NCI-H345 (cell line): ENCODE data around the gene TTLL11.

ENCODE experiments used
- DNase-seq: peaks from one replicate; lab custom pipeline; 2025; lab: John Stamatoyannopoulos, UW

The TTLL11 gene

DNA sequence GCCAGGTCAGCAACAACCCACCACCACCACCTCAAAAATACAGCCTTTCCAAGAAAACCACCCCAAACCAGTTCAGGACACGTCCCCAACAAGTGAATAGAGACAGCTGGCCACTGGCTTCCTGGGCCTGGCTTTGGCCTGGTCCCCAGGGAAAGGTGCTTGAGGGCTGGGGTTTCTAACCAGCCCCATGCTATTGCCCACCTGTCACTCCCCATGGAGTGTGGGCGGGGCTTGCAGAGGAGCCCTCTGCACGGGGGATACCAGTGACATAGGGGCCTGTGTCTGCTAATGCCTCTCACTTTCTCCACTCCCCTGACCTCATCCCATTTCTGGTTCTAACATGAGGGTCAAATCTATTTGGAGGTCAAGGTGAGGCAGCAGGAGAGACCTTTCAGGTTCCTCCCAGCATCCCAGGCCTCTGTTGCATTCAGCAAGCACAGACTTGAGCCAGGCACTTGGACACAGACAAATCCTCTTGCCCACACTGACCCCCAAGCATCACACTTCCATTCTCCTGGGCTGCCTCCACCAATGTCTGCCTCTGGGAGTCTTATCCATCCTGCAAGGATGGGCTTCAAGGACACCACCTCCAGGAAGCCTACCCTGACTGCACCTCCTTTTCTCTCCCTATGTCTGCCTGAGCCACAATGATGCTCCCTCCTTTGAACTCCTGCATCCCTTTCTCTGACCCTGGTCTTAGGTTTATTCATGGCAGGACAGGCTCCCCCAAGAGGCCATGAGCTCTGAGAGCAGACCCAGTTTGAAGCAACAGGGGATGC, 16.1 kb upstream of the TTLL11 start:
- DNase-seq = no peak

DNA sequence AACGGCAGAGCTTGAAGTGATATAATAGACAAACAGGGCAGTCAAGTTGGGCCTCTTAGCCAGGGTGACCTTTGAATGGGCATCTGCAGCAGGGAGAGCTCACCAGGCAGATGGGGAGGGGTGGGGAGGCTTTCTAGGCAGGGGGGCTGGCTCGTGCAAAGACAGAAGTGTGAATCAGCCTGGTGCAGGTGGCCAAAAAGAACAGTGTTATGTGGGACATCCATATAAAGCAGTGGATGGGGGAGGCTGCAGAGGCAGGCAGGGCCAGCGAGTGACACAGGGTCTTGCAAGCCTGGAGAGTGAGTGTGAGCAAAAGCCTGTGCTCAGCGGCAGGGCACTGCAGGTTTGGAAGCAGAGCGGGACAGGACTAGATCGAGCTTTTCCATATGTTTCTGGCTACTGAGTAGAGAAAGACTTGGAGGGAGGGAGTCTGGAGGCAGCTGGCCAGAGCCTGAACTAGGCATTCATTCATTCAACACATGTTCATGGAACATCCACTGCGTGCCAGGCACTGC, 14.2 kb upstream of the TTLL11 start:
- DNase-seq = no peak

DNA sequence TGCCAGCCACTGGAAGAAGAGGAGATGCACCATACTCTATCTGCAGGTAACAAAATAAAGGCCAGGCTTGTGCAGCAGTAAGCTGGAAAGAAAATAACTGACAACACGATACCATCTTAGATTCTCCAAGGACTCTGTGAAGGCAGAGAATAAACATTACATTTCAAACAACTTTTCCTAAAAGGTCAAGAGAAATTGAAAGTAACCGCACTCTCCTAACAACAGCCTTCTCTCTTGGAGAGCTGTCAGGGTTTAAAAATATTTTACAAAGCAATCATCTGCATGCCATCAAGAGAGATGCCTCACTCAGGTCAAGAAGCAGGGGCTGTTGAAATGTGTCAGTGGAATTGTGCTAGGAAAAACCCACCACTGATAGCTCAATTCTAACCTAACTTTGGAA, 13.5 kb upstream of the TTLL11 start:
- DNase-seq = no peak

DNA sequence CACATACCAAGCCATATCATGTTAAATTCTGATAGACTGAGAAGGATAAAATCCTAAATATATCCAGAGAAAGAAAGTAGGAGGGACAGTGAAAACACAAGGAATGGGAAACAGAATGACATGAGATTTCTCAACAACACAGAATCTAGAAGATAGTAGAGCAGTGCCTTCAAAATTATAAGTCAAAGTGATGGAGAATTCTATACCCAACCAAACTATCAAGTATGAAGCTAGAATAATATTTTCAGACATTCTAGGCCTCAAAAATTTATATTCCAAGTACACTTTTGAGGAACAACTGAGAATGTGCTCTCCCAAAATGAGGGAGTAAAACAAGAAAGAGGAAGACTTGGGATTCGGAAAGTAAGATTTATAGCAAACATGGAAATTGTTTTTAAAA, 10.9 kb upstream of the TTLL11 start:
- DNase-seq = no peak

DNA sequence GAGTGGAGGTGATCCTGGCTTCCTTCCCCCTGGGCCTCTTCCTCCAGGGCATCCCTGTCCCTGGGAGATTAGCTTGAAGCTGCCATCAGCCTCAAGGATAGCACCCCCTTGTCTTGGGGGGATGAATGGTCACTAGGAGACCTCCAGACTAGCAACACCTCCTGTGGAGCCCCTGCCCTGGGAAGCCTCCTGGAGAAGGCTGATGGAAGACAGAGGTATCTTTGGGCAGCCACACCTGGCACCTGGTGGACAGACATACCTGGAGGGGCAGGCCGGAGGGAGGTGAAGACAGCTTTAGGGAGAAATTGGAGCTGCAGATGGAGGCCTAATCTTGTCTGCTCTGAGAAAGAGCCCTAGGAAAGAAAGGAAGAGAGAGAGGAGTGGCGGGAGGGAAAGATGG, 9.0 kb upstream of the TTLL11 start:
- no peak for DNase-seq

DNA sequence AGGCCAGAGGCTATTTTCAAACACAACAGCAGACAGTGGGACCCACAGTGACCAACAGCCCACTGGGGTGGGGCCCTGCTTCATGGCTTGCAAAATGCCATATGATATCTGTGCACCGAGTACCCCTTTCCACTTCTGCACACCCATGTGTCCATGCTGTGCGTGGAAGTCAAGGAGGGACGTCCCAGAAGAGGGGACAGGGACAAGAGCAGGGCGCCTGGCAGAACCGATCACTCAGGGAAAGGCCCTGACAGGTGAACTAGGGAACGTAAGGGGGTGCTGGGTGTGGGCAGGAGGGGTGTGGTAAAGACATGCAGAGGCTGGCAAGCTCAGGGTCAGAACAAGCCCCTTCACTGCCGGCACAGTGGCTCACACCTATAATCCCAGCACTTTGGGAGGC, 7.6 kb upstream of the TTLL11 start:
- no peak for DNase-seq

DNA sequence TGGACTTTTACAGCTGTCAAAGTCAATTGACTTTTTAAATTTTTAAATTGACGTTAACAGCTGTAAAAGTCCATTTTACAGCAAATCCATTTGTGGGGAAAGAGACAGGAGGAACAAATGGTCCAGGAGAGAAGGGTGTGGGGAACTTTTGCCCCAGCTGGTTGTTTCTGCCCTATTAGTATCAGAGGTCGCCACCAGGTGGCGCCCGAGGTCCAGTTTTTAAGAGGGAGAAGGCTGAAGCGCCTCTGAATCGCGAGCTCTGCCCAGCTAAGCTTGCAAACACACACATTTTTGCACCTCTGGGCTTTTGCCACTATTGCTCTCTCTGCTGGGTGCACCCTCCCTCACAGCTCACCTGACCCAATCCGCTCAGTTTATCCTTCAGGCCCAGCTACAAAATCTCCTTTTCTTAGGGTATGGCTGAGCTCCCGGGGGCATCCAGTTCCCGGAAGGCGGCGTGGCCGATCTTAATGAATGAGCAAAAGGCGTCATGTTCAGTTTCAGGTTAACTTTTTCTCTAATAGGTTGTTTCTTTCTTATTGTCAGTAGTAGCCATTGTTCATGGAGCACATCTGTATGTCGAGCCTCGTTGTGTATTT, 6.3 kb upstream of the TTLL11 start:
- DNase-seq = peak; percentile 82

DNA sequence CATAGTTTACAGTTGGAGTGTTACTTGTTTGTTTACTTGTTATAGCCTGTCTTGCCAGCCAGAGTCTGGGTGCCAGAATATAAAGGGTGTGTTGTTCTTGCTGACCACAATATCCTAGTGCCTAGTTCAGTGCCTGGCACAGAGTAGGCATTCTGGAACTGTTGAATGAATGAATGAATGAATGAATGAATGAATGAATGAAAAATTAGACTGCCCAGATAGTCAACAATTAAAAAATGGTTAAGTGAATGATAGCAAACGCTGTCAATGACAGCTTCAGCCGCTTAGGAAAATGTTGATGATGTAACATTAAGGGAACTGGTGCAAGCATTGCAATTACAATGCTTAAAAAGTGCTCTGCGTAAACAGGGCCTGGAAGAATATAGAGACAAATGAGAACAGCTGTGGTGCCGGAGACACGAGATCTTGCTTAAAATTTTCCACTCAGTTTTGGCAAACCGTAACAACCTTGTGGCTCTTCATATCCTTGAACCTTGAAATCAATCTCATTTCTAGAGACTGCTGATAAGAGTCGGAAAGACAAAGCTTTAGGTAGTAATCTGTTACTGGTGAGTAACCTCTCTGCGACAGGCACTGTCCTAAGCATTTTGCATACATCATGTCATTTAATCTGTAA, 4.7 kb upstream of the TTLL11 start:
- no peak for DNase-seq

DNA sequence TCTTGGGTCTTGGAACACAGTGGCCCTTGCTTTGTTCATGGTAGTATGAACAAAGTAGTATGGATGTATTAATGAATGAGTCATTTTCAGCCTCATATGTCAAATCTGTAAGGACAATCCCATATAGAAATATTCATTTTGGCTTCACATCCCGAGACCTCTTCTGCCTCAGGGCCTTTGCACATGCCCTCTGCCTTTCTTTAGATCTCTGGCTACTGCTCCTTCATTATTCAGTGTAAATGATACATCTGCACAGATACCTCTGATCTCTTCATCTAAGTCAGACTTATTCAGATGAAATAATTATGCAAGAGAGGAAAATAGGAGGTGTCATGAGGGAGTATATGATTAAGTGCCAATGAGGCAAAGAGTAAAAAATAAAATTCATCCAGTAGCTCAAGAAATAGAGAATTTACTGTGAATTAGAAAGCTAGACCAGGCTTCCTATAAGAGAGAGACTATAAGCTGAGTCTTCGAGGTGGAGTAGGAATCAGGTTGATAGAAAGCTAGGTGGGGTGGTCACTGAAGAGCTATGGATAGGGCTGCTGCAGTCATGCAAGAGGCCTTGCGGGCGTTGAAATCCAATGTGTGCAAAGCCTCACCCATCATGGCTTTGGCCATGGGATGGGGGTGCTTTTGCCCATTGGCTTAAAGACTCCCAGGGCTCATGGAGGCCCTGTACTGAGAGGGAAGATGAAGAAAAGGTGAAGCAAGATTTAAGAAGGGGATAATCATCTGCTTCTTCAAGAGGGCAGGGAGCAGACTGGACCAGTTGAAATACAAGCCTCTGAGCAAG, 3.7 kb upstream of the TTLL11 start:
- no peak for DNase-seq

DNA sequence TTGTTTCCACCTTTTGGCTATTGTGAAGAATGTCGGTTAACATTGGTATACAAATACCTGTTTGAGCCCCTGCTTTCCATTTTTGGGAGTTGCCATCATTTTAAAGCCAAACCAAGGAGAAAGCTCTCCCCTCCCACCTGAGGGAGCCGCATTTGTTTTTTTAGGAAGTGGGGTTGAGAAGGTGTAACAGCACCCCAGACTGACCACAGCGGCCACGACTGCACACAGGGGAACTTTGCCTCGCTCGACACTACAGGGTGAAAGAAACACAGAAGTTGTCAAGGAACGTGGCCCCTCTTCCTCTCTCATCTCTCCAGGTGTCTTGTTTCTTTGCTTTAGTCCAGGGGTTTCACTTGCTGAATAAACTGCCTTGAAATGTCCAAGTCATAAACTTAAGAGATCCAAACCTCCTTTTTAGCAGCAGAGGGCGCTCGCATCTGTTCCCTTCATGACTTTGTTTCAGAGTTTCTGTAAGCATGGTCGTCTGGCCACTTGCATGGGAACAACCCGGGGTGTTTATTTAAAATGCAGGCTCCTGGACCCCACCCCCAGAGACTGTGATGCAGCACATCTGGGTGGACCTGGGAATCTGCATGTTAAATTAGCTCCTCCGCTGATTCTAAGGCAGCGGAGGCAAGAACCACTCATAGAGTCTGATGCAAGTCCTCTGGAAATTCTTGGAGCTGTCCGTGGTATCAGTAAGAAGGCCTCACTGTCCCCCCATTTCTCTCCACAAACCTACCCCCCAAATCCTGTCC, 2.1 kb upstream of the TTLL11 start:
- DNase-seq = peak; percentile 42

DNA sequence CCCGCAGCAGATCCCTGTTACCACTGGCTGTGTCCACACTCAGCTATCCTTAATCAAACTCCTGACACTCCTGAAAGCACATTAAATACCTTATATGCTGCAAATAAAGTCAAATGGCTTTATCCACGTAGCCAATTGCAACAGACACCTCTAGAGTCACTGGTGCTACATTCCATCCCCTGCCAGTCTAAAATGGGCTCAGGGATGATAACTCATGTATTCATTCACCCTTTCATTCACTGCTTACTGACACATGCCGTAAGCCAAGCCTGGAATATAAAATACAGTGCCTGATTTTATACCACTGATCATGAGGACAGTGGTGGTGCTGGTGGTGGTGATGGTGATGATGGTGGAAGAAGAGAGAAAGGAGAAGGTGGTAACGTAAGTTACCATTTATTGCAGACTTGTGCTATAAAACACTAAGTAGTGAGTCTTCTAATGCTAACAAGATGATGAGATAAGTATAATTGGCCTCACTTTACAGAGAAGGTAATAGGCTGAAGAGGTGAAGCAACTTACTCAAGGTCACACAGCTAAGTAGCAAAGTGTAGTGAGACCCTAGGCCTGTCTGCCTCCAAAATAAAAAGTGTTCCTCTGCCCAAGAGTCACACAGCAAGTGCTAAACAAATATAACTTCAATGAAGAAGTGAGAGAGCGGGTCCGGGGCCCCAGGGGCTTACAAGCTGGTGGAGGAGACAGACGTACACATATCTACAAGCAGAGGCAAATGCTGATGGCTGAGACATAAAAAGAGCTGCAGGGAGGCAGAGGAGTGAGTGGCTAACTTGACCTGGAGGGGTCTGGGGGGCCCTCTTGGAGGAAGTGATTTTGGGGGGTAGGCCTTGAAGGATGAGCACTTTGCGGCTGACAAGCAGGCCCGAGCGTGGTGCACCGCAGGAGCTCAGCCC, 1.2 kb downstream of the TTLL11 start:
- no peak for DNase-seq

DNA sequence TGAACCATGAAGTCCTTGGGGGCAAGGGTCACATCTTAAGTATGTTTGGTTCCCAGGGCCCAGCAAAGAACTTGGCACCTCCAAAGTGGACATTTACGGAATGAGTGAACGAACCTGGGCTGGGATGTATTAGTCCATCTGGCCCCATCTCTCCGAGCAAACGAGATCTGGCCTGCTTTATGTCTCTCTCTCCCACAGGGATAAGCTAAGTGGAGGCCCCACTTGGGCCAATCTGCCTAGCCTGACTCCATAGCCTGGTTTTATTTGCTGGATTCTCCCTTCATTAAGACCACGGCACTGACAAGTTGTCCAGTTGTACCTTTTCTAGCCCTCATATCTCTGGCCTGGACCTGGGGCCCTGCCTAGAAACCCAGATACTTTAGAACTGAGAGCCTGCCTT, 2.1 kb downstream of the TTLL11 start:
- no peak for DNase-seq

DNA sequence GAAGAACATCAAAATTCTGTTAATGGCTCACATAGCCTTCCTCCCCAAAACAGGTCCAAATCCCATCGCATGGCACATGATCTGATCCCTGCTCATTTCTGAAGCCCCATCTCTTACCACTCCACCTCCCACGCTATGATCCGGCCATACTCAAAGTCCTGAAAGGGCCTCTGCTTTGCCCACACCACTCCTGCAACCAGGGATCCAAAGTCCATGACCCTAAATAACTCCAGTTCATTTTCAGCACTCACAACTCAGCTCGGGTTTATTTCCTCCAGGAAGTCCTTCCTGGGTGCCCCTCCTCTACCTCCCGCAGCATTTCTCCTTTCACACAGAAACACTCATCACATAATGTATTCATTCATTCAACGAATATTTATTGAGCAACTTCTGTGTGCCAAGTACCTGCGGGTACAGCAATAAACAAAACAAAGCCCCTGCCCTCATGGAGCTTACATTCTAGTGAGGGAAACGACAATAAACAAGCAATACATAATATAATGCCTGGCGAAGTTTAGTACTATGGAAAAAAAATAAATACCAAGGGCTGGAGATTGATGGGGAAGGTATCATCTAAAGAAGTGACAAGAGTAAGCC, 2.7 kb downstream of the TTLL11 start:
- DNase-seq = no peak

DNA sequence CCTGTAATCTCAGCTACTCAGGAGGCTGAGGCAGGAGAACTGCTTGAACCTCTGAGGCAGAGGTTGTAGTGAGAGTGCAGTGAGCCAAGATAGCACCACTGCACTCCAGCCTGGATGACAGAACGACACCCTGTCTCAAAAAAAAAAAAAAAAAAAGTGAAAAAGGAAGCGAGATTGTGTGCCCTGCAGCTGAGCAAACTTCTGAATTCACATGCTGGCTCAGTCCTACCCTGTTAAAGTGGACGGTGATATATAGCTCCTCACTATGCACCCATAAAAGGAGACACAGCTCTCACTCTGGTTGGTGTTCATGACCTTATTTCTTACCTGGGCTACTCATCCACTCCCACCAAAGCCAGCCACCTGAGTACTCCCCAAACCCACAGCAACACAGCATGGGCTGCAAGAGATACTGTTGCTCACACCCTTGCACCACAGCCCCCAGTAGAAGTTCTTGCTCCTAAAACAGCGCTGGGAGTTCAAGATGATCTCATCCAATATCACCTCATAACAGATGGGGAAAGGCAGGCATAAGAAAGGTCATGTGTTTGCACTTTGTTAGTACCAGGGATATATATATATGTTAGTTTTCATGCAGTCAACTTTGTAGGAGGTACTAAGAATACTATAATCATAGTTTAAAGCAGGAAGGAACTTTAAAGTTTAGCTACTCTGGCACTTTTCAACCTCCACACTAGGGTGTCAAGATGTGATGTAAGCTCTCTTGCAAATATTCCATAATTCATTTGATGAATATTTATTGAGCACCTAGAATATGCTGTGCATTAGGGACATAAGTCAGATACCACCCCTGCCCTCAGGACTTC, 4.0 kb downstream of the TTLL11 start:
- DNase-seq = no peak

DNA sequence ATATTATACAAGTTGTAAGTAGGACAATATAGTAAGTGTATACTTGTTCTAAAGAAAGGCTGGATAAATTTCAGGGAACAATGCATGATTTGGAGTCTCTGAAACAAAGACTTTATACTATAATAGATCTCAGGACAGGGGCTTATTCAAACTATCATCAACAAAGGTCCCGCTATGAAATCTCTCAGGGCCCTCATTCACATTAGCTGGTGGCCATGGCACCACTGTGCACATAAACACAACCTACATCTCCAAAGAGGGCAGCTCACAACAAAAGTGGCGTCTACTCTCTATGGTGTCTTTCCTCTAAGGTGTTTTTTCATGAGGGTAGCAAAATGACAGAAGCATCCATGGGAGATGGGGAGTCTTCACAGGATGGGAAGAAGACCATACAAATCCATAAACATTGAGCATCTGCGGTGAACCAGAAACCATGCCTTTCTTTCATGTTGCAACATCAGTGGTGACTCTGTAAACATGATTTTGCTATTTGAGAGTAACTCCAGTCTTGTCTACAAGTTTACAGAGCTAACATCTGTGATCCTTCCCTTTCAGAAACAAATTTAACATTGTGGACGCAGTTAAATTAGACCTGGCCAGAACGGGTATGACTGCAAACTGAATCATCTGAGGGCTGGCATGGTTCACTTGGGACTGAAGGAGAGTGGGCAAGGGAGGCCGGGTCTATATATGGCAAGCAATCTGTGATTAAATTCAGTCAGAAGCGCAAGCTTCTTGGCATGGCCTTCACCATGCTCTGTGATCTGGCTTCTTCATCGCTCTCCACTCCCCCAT, 5.5 kb downstream of the TTLL11 start:
- DNase-seq = no peak

DNA sequence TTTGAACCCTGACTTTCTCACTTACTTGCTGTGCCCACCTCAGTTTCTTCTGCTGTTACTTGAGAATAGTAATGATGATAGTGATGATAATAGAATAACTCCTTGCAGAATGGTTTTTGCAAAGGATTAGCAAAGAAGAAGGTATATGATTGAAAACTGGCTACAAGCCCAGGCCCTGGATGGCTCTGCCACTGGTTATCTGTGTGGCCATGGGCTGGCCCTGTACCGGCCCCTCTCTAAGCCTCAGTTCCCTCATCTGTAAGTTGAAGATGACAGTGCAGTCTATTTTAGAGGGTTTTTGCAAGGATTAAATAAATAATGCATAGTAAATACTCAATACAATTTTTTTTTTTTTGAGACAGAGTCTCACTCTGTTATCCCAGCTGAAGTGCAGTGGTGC, 6.2 kb downstream of the TTLL11 start:
- no peak for DNase-seq

DNA sequence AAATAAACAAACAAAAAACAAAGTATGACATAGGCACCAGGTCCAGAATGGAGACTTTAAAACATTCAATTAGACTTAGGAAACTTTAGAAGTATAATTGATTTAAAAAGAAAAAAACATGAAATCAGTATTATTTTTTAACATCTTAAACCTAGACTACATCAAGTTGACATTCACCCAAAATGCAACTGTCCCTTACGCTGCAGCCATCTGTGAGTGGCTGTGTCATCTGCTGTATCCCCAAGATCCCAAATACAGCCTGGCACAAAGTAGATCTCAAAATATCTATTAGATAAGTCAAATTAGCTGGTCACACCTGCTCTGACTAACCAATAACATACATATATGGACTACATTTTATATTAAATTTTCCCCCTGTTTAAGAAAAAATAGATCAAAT, 7.8 kb downstream of the TTLL11 start:
- no peak for DNase-seq

DNA sequence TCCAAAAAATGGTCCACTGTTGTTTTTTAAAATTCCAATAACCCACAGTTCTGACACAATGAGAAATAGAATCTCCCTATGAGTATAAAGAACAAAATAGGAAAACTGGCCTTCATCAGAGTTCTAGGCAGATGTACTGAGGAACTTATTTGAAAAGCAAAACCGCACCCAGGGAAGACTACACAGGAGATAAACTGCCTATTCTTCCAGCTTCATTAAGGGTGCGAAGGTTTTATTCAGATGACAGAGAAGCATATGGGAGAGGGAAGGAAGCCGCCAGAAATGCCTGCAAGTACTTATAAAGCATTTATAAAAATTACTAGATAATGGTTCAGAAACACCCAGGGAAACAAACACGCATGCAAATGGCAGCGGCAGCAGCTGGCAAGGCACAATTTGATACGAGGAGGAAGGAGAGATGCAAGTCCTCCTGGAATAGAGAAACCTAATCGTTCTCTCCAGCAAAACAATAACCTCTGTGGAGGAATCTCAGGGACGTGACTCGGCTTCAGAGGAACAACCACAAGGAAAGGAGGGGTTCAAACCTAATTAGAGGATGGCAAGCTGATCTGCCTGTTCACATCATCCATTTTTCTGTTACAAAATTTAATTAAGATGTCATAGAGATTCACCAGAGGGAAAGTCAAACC, 9.0 kb downstream of the TTLL11 start:
- no peak for DNase-seq
